Muscle of leg (tissue), 11 donors: ENCODE measurements around the gene FBXO41. TPM values are rescaled to one million over a fixed set of nuclear protein-coding genes. Genes with fewer than 3 reads are reported as not detected.

Experiments
- DNase-seq: peaks from one replicate; pipeline ENCODE4 v3.0.0; 2013
- H3K27ac ChIP-seq: one replicate; pipeline ENCODE4 v1.5.1; 2013; ENCODE audit warnings: mild to moderate bottlenecking, low read length, control low read depth
- H3K27me3 ChIP-seq: one replicate; pipeline ENCODE4 v1.6.1; 2013; ENCODE audit warnings: low read length; ENCODE audit not compliant: control insufficient read depth, insufficient read depth
- H3K36me3 ChIP-seq: one replicate; pipeline ENCODE4 v1.6.1; 2013; ENCODE audit warnings: low read length; ENCODE audit not compliant: control insufficient read depth, insufficient read depth
- H3K4me1 ChIP-seq: one replicate; pipeline ENCODE4 v1.6.1; 2013; ENCODE audit warnings: low read length; ENCODE audit not compliant: control insufficient read depth, insufficient read depth
- H3K4me3 ChIP-seq: one replicate; pipeline ENCODE4 v1.5.1; 2013; ENCODE audit warnings: low read length, control low read depth
- H3K9me3 ChIP-seq: replicated peaks from 2 replicates; pipeline ENCODE4 v1.6.1; 2013; ENCODE audit warnings: low read depth, low read length; ENCODE audit not compliant: control insufficient read depth
- WGBS: methylation state at CpG from one replicate; pipeline ENCODE4 v1.1.5; 2013; ENCODE audit warnings: missing lambda C conversion rate; ENCODE audit not compliant: insufficient coverage; 5-methylcytosine and 5-hydroxymethylcytosine counted together
- polyA plus RNA-seq, 8 donors: library from polyadenylated mRNA; unstranded; fragments of 120-200 nt; gene quantifications; one replicate each; pipeline versions ENCODE4 v1.2.1 to v1.2.3, GENCODE V29; 2013; ENCODE audit warnings: inconsistent platforms in 1 of 8, low replicate concordance in 1 of 8; ENCODE audit not compliant: insufficient read length in 8 of 8, insufficient read depth in 1 of 8
- total RNA-seq: library from RNA; stranded (reverse); fragments of 120-200 nt; gene quantifications from one replicate; pipeline ENCODE4 v1.2.4, GENCODE V29; 2013

FBXO41 gene
- total and polyA plus RNA-seq, 9 donors, result 0.09 to 0.40 (median 0.27) TPM

DNA sequence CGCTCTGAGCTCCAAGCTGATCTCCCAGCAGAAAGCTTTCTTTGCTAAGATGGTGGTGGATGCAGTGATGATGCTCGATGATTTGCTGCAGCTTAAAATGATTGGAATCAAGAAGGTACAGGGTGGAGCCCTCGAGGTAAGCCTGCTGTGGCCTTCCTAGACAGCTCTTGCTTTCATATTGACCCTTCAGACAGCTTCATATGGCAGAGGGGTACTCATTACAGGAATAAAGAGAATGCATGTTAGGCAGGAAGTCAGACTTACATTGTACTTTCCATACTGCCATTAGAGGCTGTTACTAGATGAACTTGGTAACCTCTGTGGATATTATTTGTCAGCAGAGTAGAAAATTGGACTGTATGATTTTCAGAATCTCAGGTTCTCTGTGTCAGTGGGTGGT is 39.7 kb downstream of the FBXO41 start:
- Histone ChIP-seq H3K4me1 (no peaks in the 10 kb centered on the region), H3K27ac (no peak overlapping the region), H3K4me3 (no peak overlapping the region), H3K36me3 (peaks cover 80% of the 10 kb centered on the region), H3K9me3 (no peaks in the 10 kb centered on the region), H3K27me3 (no peaks in the 10 kb centered on the region)
- no peak for DNase-seq
- 90% methylated on average over 2 of the region's 3 CpGs for WGBS

GRCh38 chr2:73243884-73244570 is 40.3 kb downstream of the FBXO41 start:
- 58% methylated on average over 4 of the region's 5 CpGs for WGBS
- no peak for DNase-seq
- H3K4me3 ChIP-seq, result no peak overlapping the region
- H3K27ac ChIP-seq, result no peak overlapping the region
- no peaks in the 10 kb centered on the region for H3K9me3 ChIP-seq
- H3K36me3 ChIP-seq, result peaks cover 80% of the 10 kb centered on the region
- no peaks in the 10 kb centered on the region for H3K4me1 ChIP-seq
- H3K27me3 ChIP-seq, result no peaks in the 10 kb centered on the region

DNA sequence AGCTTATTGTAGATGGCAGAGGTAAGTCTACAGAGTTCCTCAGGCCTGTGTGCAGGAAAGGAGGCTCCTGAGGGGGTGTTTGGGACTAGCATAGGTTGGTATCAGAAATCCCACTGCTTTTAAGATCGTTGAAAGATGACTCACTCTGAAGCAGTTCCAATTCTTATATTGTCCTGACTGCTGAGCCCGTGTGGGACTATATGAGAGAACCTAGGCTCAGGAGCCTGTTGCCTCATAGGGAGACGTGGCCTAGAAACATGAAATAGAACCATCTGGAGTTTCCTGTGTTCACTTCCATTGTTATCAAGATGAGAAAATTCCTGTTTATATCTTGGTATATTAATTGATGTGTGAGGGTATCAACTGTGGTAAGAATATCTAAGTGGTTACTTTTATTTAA is 44.5 kb downstream of the FBXO41 start:
- WGBS, result 83% methylated on average over 1 of the region's 3 CpGs
- no peak overlapping the region for H3K4me3 ChIP-seq
- no peak overlapping the region for H3K27ac ChIP-seq
- no peak for DNase-seq
- H3K27me3 ChIP-seq, result no peaks in the 10 kb centered on the region
- no peaks in the 10 kb centered on the region for H3K9me3 ChIP-seq
- peaks cover 11% of the 10 kb centered on the region for H3K4me1 ChIP-seq
- peaks cover 49% of the 10 kb centered on the region for H3K36me3 ChIP-seq

- Histone ChIP-seq H3K36me3 (peaks cover 42% of the 10 kb centered on the region), H3K4me3 (no peak overlapping the region), H3K9me3 (no peaks in the 10 kb centered on the region), H3K27ac (no peak overlapping the region), H3K4me1 (peaks cover 12% of the 10 kb centered on the region), H3K27me3 (no peaks in the 10 kb centered on the region)
- no CpG with 5 or more reads among the region's 1 CpG for WGBS
- no peak for DNase-seq
Measured at GRCh38 chr2:73238976-73239375, 45.3 kb downstream of the FBXO41 start.

DNA sequence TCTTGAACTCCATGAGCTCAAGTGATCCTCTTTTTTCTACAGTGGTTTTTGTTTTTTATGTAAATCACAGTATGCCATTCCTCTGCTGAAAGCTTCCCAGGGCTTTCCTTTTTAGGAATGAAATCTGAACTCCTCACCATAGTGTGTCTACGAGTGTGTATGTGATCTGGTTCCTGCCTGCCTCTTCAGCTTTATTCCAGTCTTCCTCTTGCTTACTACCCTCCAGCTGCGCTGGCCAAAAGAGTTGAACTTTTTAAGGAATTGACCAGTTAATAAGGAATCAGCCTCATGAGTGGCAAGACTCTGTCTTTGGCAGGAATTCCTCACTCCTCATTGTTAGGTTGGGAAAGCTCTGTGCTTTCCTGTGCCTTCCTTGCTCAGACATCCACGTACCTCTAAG is 46.1 kb downstream of the FBXO41 start:
- Histone ChIP-seq H3K27me3 (no peaks in the 10 kb centered on the region), H3K4me3 (no peak overlapping the region), H3K36me3 (peaks cover 39% of the 10 kb centered on the region), H3K9me3 (no peaks in the 10 kb centered on the region), H3K27ac (no peak overlapping the region), H3K4me1 (peaks cover 12% of the 10 kb centered on the region)
- WGBS, result no CpG with 5 or more reads among the region's 3 CpGs
- no peak for DNase-seq

DNA sequence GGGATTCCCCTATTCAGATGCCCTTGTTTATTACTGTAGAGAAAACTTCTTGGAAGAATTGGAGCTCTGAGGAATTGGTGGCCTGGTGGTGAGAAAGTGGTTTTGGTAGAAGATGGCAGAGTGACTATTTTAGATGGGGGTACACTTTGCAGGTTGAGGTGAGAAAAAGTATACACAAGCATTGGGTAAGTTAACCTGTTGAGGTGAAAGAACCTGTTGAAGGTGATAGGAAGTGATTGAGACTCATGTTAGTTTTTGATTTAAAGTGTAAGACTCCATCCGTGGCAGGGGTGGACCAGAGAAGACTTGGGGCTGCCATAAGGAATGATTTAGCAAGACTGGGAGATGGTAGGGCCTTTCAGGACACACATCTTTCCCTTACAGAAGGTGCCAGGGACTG is 47.1 kb downstream of the FBXO41 start:
- no CpG with 5 or more reads among the region's 1 CpG for WGBS

GRCh38 chr2:73235315-73236028 is 48.8 kb downstream of the FBXO41 start:
- Histone ChIP-seq H3K27me3 (no peaks in the 10 kb centered on the region), H3K4me3 (peak overlapping the region; percentile 98), H3K9me3 (no peaks in the 10 kb centered on the region), H3K27ac (no peak overlapping the region), H3K4me1 (peaks cover 17% of the 10 kb centered on the region), H3K36me3 (peaks cover 20% of the 10 kb centered on the region)
- DNase-seq, result no peak
- WGBS, result 77% methylated on average over 5 of the region's 11 CpGs

More for the DNA sequence above, 47.1 kb downstream of the FBXO41 start:
- no peak overlapping the region for H3K27ac ChIP-seq
- no peaks in the 10 kb centered on the region for H3K27me3 ChIP-seq
- no peak overlapping the region for H3K4me3 ChIP-seq
- no peaks in the 10 kb centered on the region for H3K9me3 ChIP-seq
- DNase-seq, result no peak
- H3K36me3 ChIP-seq, result peaks cover 30% of the 10 kb centered on the region
- peaks cover 17% of the 10 kb centered on the region for H3K4me1 ChIP-seq

DNA sequence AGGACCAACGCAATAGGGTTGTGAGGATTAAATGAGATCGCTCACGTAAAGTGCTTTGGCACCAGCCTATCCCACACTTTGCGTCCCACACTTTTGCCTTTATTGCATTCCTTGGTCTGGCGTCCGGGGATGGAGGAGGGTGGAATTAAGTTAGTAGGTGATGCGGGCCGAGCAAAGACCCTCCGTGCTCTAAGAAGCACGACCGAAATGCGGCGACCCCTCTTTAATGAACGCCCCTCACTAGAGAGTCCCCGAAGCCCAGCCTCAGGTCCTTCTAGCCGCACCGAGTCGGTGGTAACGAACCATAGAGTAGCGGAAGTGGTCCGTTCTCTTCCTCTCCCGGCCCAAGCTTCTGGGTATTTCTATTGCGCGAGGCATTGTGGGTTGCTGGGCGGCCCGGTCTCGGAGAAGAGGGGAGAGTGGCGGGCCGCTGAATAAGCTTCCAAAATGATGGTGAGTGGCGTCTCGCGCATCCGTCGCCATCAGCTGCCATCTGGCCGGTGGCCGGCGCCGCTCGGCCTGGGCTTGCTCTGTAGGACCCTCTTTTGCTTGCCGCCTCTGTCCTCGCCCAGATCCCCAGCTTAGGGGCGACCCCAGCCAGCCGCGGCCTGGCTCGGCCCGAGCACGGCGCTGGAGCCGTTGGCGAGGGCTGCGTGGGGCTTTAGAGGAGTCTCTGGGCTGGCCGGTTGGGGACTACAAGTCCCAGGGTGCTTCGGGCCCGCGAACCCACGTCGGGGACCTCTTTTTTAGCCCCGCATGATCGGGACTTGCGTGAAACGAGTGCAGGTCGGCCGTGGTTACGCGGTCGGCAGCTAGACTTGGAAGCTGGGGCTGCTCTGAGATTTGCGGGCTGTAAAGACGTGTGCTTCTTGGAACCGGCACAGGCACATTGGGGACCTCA is 50.1 kb downstream of the FBXO41 start, which contains the start of gene CCT7:
Gene CCT7 (plus strand): TSS at position 377 of the 901 bp plus-strand sequence. CDS start 71 bp downstream, at position 448.
- H3K27ac ChIP-seq, result peak within 1 kb of the TSS; percentile 96

DNA sequence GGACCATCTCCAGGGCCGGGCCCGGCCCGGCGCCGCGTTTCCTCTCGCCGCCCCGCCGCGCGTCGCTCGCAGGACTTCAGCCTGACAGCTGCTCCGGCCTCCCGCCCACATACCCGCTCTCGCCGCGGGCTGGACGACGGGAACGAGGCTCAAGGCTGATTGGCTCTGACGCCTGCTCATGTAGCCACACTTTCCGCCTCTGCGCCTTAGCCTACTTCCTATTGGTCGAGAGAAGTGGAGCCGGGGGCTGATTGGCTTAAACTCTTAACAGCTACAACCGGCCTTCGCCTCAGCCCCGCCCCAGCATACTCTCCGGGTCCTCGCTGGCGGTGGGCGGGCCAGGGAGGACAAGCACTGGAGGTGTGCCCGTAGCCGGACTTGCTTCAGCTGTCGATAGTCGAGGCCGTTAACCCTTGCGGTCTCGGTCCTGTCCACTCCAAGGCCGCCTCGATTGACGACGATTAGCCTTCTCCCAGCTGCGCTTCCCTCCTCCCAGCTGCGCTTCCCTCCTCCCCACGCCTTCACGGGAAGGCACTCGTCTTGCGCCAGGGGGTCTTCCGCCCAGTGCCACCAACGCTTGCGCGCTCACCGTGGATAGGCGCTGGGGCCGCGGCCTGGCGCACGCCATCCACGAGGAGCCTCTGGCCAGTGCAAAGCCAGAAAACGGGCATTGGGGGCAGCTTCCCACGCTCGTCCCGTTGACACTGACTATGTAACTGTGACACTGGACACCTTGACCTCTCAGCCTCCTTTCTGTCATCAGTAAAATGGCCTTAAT is 50.9 kb downstream of the FBXO41 start, which contains the start of gene PRADC1:
Gene PRADC1 (minus strand): TSS at position 86 of the 778 bp plus-strand sequence. CDS start 79 bp downstream, at position 7.
- WGBS, result under 1% methylated on average over 64 of the region's 67 CpGs
- H3K27me3 ChIP-seq, result no peaks in the 10 kb centered on the region
- H3K4me1 ChIP-seq, result peaks cover 17% of the 10 kb centered on the region

More for the DNA sequence above, 50.1 kb downstream of the FBXO41 start, which contains the start of gene CCT7:
- Histone ChIP-seq H3K36me3 (peaks cover 20% of the 10 kb centered on the region), H3K9me3 (no peaks in the 10 kb centered on the region), H3K4me1 (peaks cover 17% of the 10 kb centered on the region), H3K4me3 (peak within 1 kb of the TSS; percentile 98), H3K27me3 (no peaks in the 10 kb centered on the region)
- DNase-seq, result peak; percentile 98
- WGBS, result under 1% methylated on average over 65 of the region's 69 CpGs

More for the DNA sequence above, 50.9 kb downstream of the FBXO41 start, which contains the start of gene PRADC1:
- H3K4me3 ChIP-seq, result peak within 1 kb of the TSS; percentile 98
- peak within 1 kb of the TSS; percentile 96 for H3K27ac ChIP-seq
- peaks cover 23% of the 10 kb centered on the region for H3K36me3 ChIP-seq
- peak; percentile 100 for DNase-seq
- H3K9me3 ChIP-seq, result no peaks in the 10 kb centered on the region
